Measurements from ENCODE around the gene LYVE1.
"Not testable (repeated sequence)": the region's sequence is repeated elsewhere in the genome, so short reads cannot be mapped to it uniquely, and the experiment has no call there.

Gene LYVE1

GRCh38 chr11:10598816-10599215 lies 30.4 kb upstream of the LYVE1 start:
- Histone ChIP-seq H3K9ac (no peak overlapping the region), H3K27me3 (ENCODE audit: insufficient read depth, low read depth) (no peaks in the 10 kb centered on the region), H3K4me3 (IDR thresholded peaks at IDR 0.05; ENCODE audit: insufficient read depth, low read depth, low read length) (no peak overlapping the region), H4K20me1 (ENCODE audit: insufficient read depth) (no peaks in the 10 kb centered on the region), H3K4me1 (ENCODE audit: low read depth, poor library complexity, severe bottlenecking) (peaks cover 9% of the 10 kb centered on the region), H3K36me3 (ENCODE audit: insufficient read depth) (no peaks in the 10 kb centered on the region), H3K27ac (no peak overlapping the region), H2AFZ (ENCODE audit: low read depth) (no peak overlapping the region), H3K79me2 (ENCODE audit: insufficient read depth, low read depth) (no peaks in the 10 kb centered on the region), H3K4me2 (no peak overlapping the region)
- TF ChIP-seq CTCF (conservative IDR thresholded peaks at IDR 0.05; ENCODE audit: low read depth, low read length) = no peak

GRCh38 chr11:10597877-10598351 lies 29.4 kb upstream of the LYVE1 start:
- H2AFZ ChIP-seq (ENCODE audit: low read depth) = no peak overlapping the region
- peak overlapping the region; percentile 3; the same call in 1 of the 2 replicates for H3K4me2 ChIP-seq
- H3K79me2 ChIP-seq (ENCODE audit: insufficient read depth, low read depth) = no peaks in the 10 kb centered on the region
- no peak overlapping the region for H3K27ac ChIP-seq
- H3K4me3 ChIP-seq (IDR thresholded peaks at IDR 0.05; ENCODE audit: insufficient read depth, low read depth, low read length) = no peak overlapping the region
- TF ChIP-seq CTCF (conservative IDR thresholded peaks at IDR 0.05; ENCODE audit: low read depth, low read length) = no peak
- H3K27me3 ChIP-seq (ENCODE audit: insufficient read depth, low read depth) = no peaks in the 10 kb centered on the region
- H3K36me3 ChIP-seq (ENCODE audit: insufficient read depth) = no peaks in the 10 kb centered on the region
- H3K4me1 ChIP-seq (ENCODE audit: low read depth, poor library complexity, severe bottlenecking) = peaks cover 9% of the 10 kb centered on the region
- no peaks in the 10 kb centered on the region for H4K20me1 ChIP-seq (ENCODE audit: insufficient read depth)
- H3K9ac ChIP-seq = no peak overlapping the region

- H4K20me1 ChIP-seq (ENCODE audit: insufficient read depth); H3K27ac ChIP-seq; H3K9ac ChIP-seq; H2AFZ ChIP-seq (ENCODE audit: low read depth); H3K4me2 ChIP-seq; H3K79me2 ChIP-seq (ENCODE audit: insufficient read depth, low read depth); H3K4me3 ChIP-seq (IDR thresholded peaks at IDR 0.05; ENCODE audit: insufficient read depth, low read depth, low read length); H3K27me3 ChIP-seq (ENCODE audit: insufficient read depth, low read depth); H3K36me3 ChIP-seq (ENCODE audit: insufficient read depth); H3K4me1 ChIP-seq (ENCODE audit: low read depth, poor library complexity, severe bottlenecking): not testable (repeated sequence)
Observed at GRCh38 chr11:10595840-10596239, 27.4 kb upstream of the LYVE1 start.

- Histone ChIP-seq H4K20me1 (ENCODE audit: insufficient read depth) (no peaks in the 10 kb centered on the region), H2AFZ (ENCODE audit: low read depth) (no peak overlapping the region), H3K27me3 (ENCODE audit: insufficient read depth, low read depth) (no peaks in the 10 kb centered on the region), H3K4me3 (IDR thresholded peaks at IDR 0.05; ENCODE audit: insufficient read depth, low read depth, low read length) (no peak overlapping the region), H3K9ac (no peak overlapping the region), H3K4me2 (no peak overlapping the region), H3K4me1 (ENCODE audit: low read depth, poor library complexity, severe bottlenecking) (peaks cover 9% of the 10 kb centered on the region), H3K79me2 (ENCODE audit: insufficient read depth, low read depth) (no peaks in the 10 kb centered on the region), H3K36me3 (ENCODE audit: insufficient read depth) (no peaks in the 10 kb centered on the region), H3K27ac (no peak overlapping the region)
- no peak for TF ChIP-seq CTCF (conservative IDR thresholded peaks at IDR 0.05; ENCODE audit: low read depth, low read length)
Observed at GRCh38 chr11:10594407-10594806, 25.9 kb upstream of the LYVE1 start.

GRCh38 chr11:10592331-10592730 lies 23.9 kb upstream of the LYVE1 start:
- Histone ChIP-seq H2AFZ (ENCODE audit: low read depth) (no peak overlapping the region), H3K27ac (no peak overlapping the region), H4K20me1 (ENCODE audit: insufficient read depth) (no peaks in the 10 kb centered on the region), H3K9ac (no peak overlapping the region), H3K36me3 (ENCODE audit: insufficient read depth) (no peaks in the 10 kb centered on the region), H3K27me3 (ENCODE audit: insufficient read depth, low read depth) (no peaks in the 10 kb centered on the region), H3K4me3 (IDR thresholded peaks at IDR 0.05; ENCODE audit: insufficient read depth, low read depth, low read length) (no peak overlapping the region), H3K4me2 (no peak overlapping the region), H3K4me1 (ENCODE audit: low read depth, poor library complexity, severe bottlenecking) (no peaks in the 10 kb centered on the region), H3K79me2 (ENCODE audit: insufficient read depth, low read depth) (no peaks in the 10 kb centered on the region)
- no peak for TF ChIP-seq CTCF (conservative IDR thresholded peaks at IDR 0.05; ENCODE audit: low read depth, low read length)

All from KMS-11 (cell line).